ENCODE results near the gene BCL2L12.

DNA sequence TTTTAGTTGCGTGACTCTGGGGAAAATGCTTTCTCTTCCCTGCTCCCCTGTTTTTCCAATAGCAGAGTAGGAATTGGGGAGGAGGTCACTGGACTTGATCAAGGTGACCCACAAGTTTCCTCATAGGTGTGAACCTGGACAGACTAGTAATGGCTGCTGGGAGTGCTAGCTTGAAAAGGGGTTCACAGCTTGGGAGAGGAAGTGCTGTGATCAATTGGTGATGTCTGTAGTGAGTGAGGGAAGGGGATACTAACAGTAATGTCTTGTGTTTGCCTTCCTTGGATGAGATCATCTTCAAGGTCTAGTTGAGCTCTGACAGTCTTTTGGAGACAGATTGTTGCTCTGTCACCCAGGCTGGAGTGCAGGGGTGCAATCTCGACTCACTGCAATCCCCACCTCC, 1.7 kb downstream of the BCL2L12 start:
- TF ChIP-seq, protein P1, sequence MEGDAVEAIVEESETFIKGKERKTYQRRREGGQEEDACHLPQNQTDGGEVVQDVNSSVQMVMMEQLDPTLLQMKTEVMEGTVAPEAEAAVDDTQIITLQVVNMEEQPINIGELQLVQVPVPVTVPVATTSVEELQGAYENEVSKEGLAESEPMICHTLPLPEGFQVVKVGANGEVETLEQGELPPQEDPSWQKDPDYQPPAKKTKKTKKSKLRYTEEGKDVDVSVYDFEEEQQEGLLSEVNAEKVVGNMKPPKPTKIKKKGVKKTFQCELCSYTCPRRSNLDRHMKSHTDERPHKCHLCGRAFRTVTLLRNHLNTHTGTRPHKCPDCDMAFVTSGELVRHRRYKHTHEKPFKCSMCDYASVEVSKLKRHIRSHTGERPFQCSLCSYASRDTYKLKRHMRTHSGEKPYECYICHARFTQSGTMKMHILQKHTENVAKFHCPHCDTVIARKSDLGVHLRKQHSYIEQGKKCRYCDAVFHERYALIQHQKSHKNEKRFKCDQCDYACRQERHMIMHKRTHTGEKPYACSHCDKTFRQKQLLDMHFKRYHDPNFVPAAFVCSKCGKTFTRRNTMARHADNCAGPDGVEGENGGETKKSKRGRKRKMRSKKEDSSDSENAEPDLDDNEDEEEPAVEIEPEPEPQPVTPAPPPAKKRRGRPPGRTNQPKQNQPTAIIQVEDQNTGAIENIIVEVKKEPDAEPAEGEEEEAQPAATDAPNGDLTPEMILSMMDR (IDR thresholded peaks at IDR 0.05): no peak
- TF ChIP-seq POLR2A (IDR thresholded peaks at IDR 0.05): no peak
- TF ChIP-seq EP300 (IDR thresholded peaks at IDR 0.05): no peak

All from ovary (tissue), 3 donors.